HG03095 (cell line): ENCODE results near the gene LYPD5.
"Not testable (repeated sequence)": the region's sequence is repeated elsewhere in the genome, so short reads cannot be mapped to it uniquely, and the experiment has no call there.

Source experiments
- ATAC-seq: cut with Tn5 transposase; IDR thresholded peaks from one replicate; pipeline ENCODE4 v1.9.1; 2021; ENCODE audit warnings: moderate library complexity; ENCODE audit not compliant: unreplicated experiment

The LYPD5 gene

DNA sequence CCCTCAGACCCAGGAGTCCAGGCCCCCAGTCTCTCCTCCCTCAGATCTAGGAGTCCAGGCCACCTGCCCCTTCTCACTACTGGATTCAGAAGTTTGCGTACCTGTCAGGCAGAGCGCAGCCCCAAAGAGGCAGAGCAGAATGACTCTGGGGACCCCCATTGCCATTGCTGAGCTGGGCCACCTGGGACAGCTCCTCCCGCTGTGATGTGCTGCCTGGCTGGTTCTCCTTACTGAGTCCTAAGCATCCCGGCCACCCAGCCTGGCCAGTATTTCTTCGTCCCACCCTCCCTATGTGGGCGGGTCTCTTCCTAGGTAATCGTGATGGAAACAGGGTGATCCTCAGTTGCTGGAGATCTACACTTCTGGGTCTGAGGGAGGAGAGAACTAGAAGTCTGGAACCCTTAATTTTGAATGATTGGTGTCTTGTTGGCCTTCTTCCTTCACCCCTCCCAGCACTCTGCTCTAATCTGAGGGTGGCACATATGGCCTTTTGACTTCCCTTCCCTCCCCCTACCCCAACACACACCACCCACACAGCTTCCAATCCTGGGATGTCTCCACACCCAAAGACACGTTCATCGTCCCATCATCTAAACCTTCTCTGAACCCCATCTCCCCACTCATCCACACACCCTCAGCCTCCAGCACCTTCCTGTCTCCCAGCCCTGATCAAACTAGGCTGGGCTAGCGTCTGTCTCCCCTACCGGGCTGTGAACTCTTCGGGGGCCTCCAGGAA lies at the start of gene LYPD5:
Gene LYPD5 (minus strand): TSS at position 232 of the 736 bp plus-strand sequence. CDS start 67 bp downstream, at position 165.
- no peak for ATAC-seq

- ATAC-seq, result no peak
Measured at GRCh38 chr19:43848821-43849220, 46.6 kb upstream of the LYPD5 start.

DNA sequence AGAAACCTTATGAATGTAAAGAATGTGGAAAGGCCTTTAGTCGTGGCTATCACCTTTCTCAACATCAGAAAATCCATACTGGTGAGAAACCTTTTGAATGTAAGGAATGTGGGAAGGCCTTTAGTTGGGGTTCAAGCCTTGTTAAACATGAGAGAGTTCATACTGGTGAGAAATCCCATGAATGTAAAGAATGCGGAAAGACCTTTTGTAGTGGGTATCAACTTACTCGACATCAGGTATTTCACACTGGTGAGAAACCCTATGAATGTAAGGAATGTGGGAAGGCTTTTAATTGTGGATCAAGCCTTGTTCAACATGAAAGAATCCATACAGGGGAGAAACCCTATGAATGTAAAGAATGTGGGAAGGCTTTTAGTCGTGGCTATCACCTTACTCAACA lies 45.6 kb upstream of the LYPD5 start:
- ATAC-seq, result no peak

- no peak for ATAC-seq
Measured at GRCh38 chr19:43847246-43847645, 45.0 kb upstream of the LYPD5 start.

- ATAC-seq, result no peak
Measured at GRCh38 chr19:43842007-43842406, 39.8 kb upstream of the LYPD5 start.

DNA sequence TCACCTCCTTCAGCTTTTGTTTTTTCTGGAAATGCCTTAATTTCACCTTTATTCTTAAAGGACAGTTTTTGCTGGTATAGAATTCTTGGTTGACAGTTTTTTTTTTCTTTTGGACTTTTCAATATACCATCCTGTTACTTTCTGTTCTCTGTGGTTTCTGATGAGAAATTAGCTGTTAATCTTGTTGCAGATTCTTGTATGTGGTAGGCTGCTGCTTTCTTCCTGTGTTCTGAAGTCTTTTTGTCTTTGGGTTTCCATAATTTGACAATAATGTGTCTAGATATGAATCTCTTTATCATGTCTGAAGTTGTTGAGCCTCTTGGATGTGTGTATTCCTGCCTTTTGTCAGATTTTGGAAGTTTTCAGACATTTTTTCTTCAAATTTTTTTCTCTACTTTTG lies 36.9 kb upstream of the LYPD5 start:
- ATAC-seq, result no peak

GRCh38 chr19:43826787-43827754 lies 24.8 kb upstream of the LYPD5 start, which contains the start of gene ZNF283:
Gene ZNF283 (plus strand): TSS chr19:43827321. CDS start chr19:43833505, 6,184 bp downstream.
- ATAC-seq, result no peak

GRCh38 chr19:43824572-43824971 lies 22.3 kb upstream of the LYPD5 start:
- not testable (repeated sequence) for ATAC-seq

DNA sequence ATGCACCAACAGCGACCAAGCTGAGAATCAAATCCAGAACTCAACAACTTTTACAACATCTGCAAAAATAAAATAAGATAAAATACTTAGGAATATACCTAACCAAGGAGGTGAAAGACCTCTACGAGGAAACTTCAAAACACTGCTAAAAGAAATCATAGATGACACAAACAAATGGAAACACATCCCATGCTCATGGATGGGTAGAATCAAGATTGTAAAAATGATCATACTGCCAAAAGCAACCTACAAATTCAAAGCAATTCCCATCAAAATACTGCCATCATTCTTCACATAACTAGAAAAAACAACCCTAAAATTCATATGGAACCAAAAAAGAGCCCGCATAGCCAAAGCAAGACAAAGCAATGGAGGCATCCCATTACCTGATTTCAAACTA lies 21.6 kb upstream of the LYPD5 start:
- ATAC-seq, result not testable (repeated sequence)

GRCh38 chr19:43820884-43821215 lies 18.6 kb upstream of the LYPD5 start:
- ATAC-seq, result no peak

DNA sequence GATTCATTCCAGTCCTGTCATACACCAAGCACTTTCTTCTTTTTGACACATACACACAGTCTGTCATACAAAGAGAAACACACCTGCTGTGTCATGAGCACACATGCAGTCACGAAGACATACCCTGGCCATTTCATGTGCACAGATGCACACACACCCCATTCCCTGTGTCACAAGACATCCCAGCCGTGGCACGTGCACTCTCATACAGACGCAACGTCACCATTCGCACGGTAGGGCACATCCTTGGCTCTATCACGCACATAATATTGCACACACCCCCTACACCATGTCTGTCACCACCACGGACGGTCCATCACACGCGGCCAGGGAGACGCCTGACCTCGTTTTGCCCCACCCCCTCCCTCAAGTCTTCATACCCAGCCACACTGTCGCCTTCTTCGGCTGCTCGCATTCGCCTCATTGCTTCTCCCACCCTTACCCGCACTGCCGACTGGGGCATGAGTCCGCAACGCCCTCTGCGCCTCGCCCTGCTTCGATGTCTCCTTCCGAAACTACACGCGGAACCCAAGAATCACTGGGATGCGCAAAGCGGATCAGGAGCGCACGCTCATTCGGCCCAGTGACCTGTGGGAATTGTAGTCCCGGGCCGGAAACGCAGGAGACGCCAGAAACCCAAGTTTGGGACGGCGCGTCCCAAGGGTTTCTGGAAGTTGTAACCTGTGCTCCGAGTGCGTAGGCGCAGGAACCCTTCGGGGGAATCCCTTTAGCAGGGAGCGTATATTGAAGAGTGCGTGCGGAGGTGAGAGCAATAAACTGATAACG lies 18.0 kb upstream of the LYPD5 start:
- no peak for ATAC-seq

GRCh38 chr19:43818500-43818899 lies 16.3 kb upstream of the LYPD5 start:
- ATAC-seq, result no peak

DNA sequence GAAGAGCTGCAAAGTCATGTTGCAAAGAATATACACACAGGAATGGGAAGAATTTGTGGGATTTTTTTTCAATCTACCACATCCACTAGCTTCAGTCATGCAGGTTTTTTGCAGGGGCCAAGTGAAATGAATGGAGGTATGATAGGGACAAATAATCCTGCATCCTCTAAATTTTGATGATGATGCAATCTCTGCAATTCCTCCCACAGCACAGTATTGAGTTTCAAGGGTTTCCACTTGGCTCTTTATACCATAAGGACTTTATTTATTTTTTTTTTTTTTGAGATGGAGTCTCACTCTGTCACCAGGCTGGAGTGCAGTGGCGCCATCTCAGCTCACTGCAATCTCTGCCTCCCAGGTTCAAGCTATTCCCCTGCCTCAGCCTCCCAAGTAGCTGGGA lies 15.2 kb upstream of the LYPD5 start:
- not testable (repeated sequence) for ATAC-seq

- no peak for ATAC-seq
Measured at GRCh38 chr19:43814663-43815352, 12.6 kb upstream of the LYPD5 start.

GRCh38 chr19:43812688-43813087 lies 10.4 kb upstream of the LYPD5 start:
- ATAC-seq, result no peak

DNA sequence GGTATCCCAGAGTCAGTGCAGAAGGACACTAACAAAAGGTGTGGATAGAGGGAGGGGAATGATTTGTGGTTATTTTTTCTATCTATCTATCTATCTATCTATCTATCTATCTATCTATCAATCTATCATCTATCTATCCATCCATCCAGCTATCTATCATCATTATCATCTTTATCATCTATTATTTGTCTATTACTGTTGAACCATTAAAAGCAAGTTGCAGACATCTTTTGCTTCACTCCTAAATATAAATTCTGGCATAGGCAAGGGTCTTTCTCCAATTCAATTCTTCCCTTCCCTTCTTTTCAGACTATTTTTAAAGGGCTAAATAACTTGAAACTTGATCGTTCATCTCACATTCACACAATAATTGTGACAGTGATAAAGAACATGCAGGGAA lies 10.0 kb upstream of the LYPD5 start:
- ATAC-seq, result no peak

DNA sequence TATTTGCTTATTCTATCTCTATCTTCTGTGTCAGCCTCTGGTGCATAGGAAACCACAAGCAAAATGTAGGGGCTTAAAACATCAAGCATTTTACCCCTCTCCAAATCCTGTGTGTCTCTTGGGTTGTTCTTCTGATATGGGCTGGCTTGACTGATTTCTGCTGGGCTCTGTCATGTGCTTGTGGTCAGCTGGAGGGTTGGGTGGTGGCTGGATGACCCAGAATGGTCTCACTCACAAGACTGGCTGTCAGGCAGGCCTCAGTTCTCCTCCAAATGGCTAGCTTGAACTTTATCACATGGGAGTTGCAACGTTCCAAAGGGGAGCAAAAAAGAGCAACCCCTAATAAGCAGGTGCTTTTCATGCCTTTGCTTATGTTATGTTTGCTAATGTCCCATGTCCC lies 9.6 kb upstream of the LYPD5 start:
- ATAC-seq, result no peak

DNA sequence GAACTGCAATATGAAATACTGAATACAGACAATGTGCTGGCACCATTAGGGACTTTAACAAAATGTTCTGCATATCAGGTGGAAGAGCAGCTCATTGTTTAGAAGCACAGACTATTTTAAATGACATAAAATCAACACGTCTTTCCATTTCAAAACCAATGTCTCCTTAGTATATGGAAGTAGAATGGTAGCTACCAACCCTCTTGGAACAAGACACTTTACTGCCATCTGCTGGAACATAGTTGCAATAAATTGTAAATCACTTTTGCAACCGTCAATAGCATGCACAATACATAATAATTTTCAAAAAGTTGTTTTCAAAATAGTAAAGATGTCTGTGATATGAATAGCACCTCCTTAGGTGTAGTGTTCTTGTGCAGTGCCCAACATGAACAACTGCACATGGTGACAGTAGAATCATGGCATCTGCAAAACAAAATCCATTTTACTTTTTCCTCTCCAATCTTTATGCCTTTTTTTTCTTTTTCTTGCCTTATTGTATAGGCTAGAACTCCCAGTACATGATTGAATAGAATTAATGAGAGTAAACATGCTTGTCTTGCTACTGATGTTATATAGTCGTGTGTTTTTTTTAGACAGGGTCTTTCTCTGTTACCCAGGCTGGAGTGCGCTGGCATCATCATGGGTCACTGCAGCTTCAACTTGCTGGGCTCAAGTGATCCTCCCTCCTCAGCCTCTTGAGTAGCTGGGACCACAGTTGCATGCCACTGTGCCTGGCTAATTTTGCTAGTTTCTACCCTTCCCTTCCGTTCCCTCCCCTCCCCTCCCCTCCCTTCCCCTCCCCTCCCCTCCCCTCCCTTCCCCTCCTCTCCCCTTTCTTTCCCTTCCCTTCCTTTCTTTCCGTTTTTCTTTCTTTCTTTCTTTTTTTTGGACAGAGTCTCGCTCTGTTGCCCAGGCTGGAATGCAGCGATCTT lies 7.8 kb upstream of the LYPD5 start:
- no peak for ATAC-seq

DNA sequence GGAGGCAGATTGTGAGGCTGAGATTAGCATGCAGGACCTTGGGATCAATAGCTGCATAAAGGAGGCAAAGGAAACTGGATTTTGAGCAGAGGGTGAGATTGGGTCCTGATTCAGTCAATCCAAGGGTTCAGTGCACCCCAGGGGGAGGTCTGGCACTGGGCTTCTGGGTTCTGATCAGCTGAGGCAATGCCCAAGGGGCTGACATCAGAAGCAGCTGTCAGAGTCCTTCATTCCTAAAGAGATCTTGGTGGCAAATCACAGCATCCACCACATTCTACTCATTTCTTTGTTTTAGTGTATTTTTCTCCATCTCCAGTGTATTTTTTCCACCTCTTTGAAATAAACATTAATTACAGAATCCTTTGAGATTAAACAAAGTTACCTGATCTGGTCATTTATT lies 5.4 kb upstream of the LYPD5 start:
- no peak for ATAC-seq

GRCh38 chr19:43806848-43807247 lies 4.6 kb upstream of the LYPD5 start:
- ATAC-seq, result no peak
